A549 (cell line): ENCODE measurements around the gene C1orf21. TPM values are rescaled to one million over a fixed set of nuclear protein-coding genes. Genes with fewer than 3 reads are reported as not detected.

ENCODE experiments used
- ATAC-seq, 2 experiments: fragments of 200-7000 bp in 1 of 2; fragments of >200 bp in 1 of 2; cut with Nextera tagmentation in 1 of 2; cut with Tn5 transposase in 1 of 2; 3 replicates each; pipeline versions ENCODE4 v1.8.0 to v1.9.1; 2018 to 2020; ENCODE audit warnings: mild to moderate bottlenecking in 1 of 2, moderate library complexity in 1 of 2
- CTCF ChIA-PET: fragments of 300-600 bp; sonication (Branson Sonifier 250); formaldehyde crosslinking; extraction: SDS; loops from one replicate; lab custom pipeline; 2021; ENCODE audit warnings: antibody characterized with exemption, inconsistent platforms; lab: Yijun Ruan, JAX
- POLR2A ChIA-PET: fragments of 350-600 bp; formaldehyde crosslinking; extraction: SDS; loops from one replicate; lab custom pipeline; 2021; ENCODE audit warnings: antibody characterized with exemption, inconsistent platforms; lab: Yijun Ruan, JAX
- DNase-seq, 2 experiments: peaks; one replicate each; pipeline versions ENCODE4 v3.0.0 to v3.0.0-alpha.2; 2011 to 2016; ENCODE audit warnings: low read depth in 1 of 2, low spot score in 1 of 2
- FAIRE-seq: peaks from 2 replicates; lab custom pipeline; 2011; peaks lifted over from hg19 to GRCh38; lab: Jason Lieb, UNC
- H3K27ac ChIP-seq, 2 experiments: fragments of >200 bp; sonication (Bioruptor Twin); formaldehyde crosslinking; 3 replicates each; pipeline ENCODE4 v1.5.1; 2016 to 2017
- H3K4me1 ChIP-seq: fragments of >200 bp; sonication (Bioruptor Twin); formaldehyde crosslinking; 3 replicates; pipeline ENCODE4 v1.6.1; 2016
- H3K4me2 ChIP-seq: fragments of >200 bp; sonication (Bioruptor Twin); formaldehyde crosslinking; 3 replicates; pipeline ENCODE4 v1.6.1; 2016
- H3K4me3 ChIP-seq: fragments of >200 bp; sonication (Bioruptor Twin); formaldehyde crosslinking; 3 replicates; pipeline ENCODE4 v1.5.1; 2016
- H3K9me3 ChIP-seq: fragments of >200 bp; sonication (Bioruptor Twin); formaldehyde crosslinking; 3 replicates; pipeline ENCODE4 v1.6.1; 2016
- ATOH8 ChIP-seq: fragments of 250-450 bp; sonication (Bioruptor Pico); IDR thresholded peaks from 2 replicates; pipeline ENCODE4 v1.5.0; 2020; ENCODE audit warnings: low read depth, mild to moderate bottlenecking, moderate library complexity
- BCL3 ChIP-seq: fragments of >200 bp; sonication (Bioruptor Twin); formaldehyde crosslinking; IDR thresholded peaks from 3 replicates; pipeline ENCODE4 v1.6.1; 2016
- BHLHE40 ChIP-seq: IDR thresholded peaks from 2 replicates; pipeline ENCODE4 v1.6.1; 2012; ENCODE audit warnings: low read depth, low read length, inconsistent platforms
- CHD2 ChIP-seq: fragments of 150-350 bp; IDR thresholded peaks from 2 replicates; pipeline ENCODE4 v1.6.1; 2014; ENCODE audit warnings: low read length; ENCODE audit not compliant: partially characterized antibody
- E2F6 ChIP-seq: IDR thresholded peaks from 2 replicates; pipeline ENCODE4 v1.6.1; 2012; ENCODE audit warnings: low read depth, borderline replicate concordance
- EHMT2 ChIP-seq: fragments of 200-600 bp; sonication (generic); IDR thresholded peaks from 2 replicates; pipeline ENCODE4 v1.6.1; 2016; ENCODE audit warnings: antibody characterized with exemption, low read depth, mild to moderate bottlenecking, moderate library complexity
- ELK1 ChIP-seq: fragments of 150-350 bp; IDR thresholded peaks from 2 replicates; pipeline ENCODE4 v1.6.1; 2014; ENCODE audit warnings: low read depth, mild to moderate bottlenecking, low read length
- ESRRA ChIP-seq: fragments of 150-350 bp; IDR thresholded peaks from 2 replicates; pipeline ENCODE4 v1.6.1; 2014; ENCODE audit warnings: mild to moderate bottlenecking, low read length, borderline replicate concordance
- FOXS1 ChIP-seq: fragments of 250-450 bp; sonication (Bioruptor Pico); IDR thresholded peaks from 2 replicates; pipeline ENCODE4 v1.5.0; 2020; ENCODE audit warnings: mild to moderate bottlenecking, moderate library complexity
- GATA3 ChIP-seq: IDR thresholded peaks from 2 replicates; pipeline ENCODE4 v1.6.1; 2012; ENCODE audit warnings: borderline replicate concordance
- HES2 ChIP-seq: fragments of >200 bp; sonication (Bioruptor Twin); formaldehyde crosslinking; IDR thresholded peaks from 2 replicates; pipeline ENCODE4 v1.6.1; 2016
- HMGXB4 ChIP-seq: fragments of 250-450 bp; sonication (Bioruptor Pico); IDR thresholded peaks from 2 replicates; pipeline ENCODE4 v1.5.0; 2021; ENCODE audit warnings: mild to moderate bottlenecking, moderate library complexity, borderline replicate concordance
- HOXB13 ChIP-seq: fragments of 250-450 bp; sonication (Bioruptor Pico); IDR thresholded peaks from 2 replicates; pipeline ENCODE4 v1.5.0; 2020; ENCODE audit warnings: low read depth, mild to moderate bottlenecking, moderate library complexity
- JUN ChIP-seq, 2 experiments: fragments of >200 bp; sonication (Bioruptor Twin); formaldehyde crosslinking; IDR thresholded peaks; 2 replicates in 1 of 2; 3 replicates in 1 of 2; pipeline ENCODE4 v1.6.1; 2016 to 2017
- MAX ChIP-seq: IDR thresholded peaks from 2 replicates; pipeline ENCODE4 v1.6.1; 2012
- MAZ ChIP-seq: fragments of 150-350 bp; IDR thresholded peaks from 2 replicates; pipeline ENCODE4 v1.6.1; 2014; ENCODE audit warnings: antibody characterized with exemption, low read depth, low read length, borderline replicate concordance
- MYC ChIP-seq: IDR thresholded peaks from 2 replicates; pipeline ENCODE4 v1.6.1; 2012; ENCODE audit warnings: mild to moderate bottlenecking, inconsistent platforms, low read length, improper control_type of control experiment, borderline replicate concordance
- NPAS2 ChIP-seq: fragments of 250-450 bp; sonication (Bioruptor Pico); IDR thresholded peaks from 2 replicates; pipeline ENCODE4 v1.8.0; 2022; ENCODE audit warnings: mild to moderate bottlenecking, moderate library complexity, borderline replicate concordance
- PBX3 ChIP-seq: IDR thresholded peaks from 2 replicates; pipeline ENCODE4 v1.6.1; 2012
- PHF8 ChIP-seq: fragments of 200-600 bp; sonication (generic); IDR thresholded peaks from 2 replicates; pipeline ENCODE4 v1.6.1; 2016; ENCODE audit warnings: low read depth, mild to moderate bottlenecking, antibody characterized with exemption, moderate library complexity, borderline replicate concordance
- POLR2AphosphoS2 ChIP-seq: conservative IDR thresholded peaks from 2 replicates; pipeline ENCODE4 v1.6.1; 2012; ENCODE audit warnings: low read length, improper control_type of control experiment, inconsistent platforms
- RARB ChIP-seq: fragments of 250-450 bp; sonication (Bioruptor Pico); IDR thresholded peaks from 2 replicates; pipeline ENCODE4 v1.8.0; 2021; ENCODE audit warnings: mild to moderate bottlenecking, moderate library complexity
- RFX5 ChIP-seq: fragments of 450-650 bp; IDR thresholded peaks from 2 replicates; pipeline ENCODE4 v1.7.1; 2014; ENCODE audit warnings: antibody characterized with exemption, mild to moderate bottlenecking, moderate library complexity
- SMC3 ChIP-seq: fragments of >200 bp; sonication (Bioruptor Twin); formaldehyde crosslinking; IDR thresholded peaks from 3 replicates; pipeline ENCODE4 v1.6.1; 2018; ENCODE audit warnings: inconsistent platforms
- ZSCAN20 ChIP-seq: fragments of 250-450 bp; sonication (Bioruptor Pico); IDR thresholded peaks from 2 replicates; pipeline ENCODE4 v1.8.0; 2022; ENCODE audit warnings: mild to moderate bottlenecking, moderate library complexity
- WGBS: methylation state at CpG from one replicate; pipeline ENCODE4 v1.1.6; 2017; ENCODE audit errors: missing lambda C conversion rate; 5-methylcytosine and 5-hydroxymethylcytosine counted together
- polyA plus RNA-seq, 4 experiments: library from polyadenylated mRNA; depleted of rRNA in 3 of 4; stranded (reverse); fragments of >200 nt; fragmentation: RNase III in 1 of 4; extraction: RNeasy Plus Mini Kit Qiagen cat#74134 plus additional on column Dnase treatment in 1 of 4; gene quantifications; 2 replicates in 3 of 4; 3 replicates in 1 of 4; pipeline ENCODE4 v1.2.3, GENCODE V29; 2011 to 2017

C1orf21 gene
- polyA plus RNA-seq, 2 of the 4 experiments (the other 2 are of a cell fraction) = 11.4 to 11.6 TPM

- TF ChIP-seq HOXB13 (CRISPR knock-in tag) = no peak
- TF ChIP-seq GATA3 = no peak
- TF ChIP-seq MAZ = no peak
- no peak for TF ChIP-seq SMC3
- TF ChIP-seq POLR2AphosphoS2 = no peak
- TF ChIP-seq E2F6 = no peak
- no peak for TF ChIP-seq PHF8
- TF ChIP-seq ESRRA = no peak
- no peak for TF ChIP-seq RFX5
- TF ChIP-seq HMGXB4 = no peak
- no peak for TF ChIP-seq BCL3
- TF ChIP-seq JUN (IDR thresholded peaks at IDR 0.05) = no peak
- TF ChIP-seq ATOH8 = no peak
- TF ChIP-seq BHLHE40 = no peak
- TF ChIP-seq PBX3 = no peak
- no peak for TF ChIP-seq MAX
- no peak for TF ChIP-seq FOXS1 (CRISPR knock-in tag)
- TF ChIP-seq EHMT2 = no peak
- TF ChIP-seq HES2 = no peak
- H3K4me3 ChIP-seq = no peak overlapping the region
- POLR2A ChIA-PET = no interaction called here
- H3K4me1 ChIP-seq = no peaks in the 10 kb centered on the region
- DNase-seq (no peak), ATAC-seq (no peak), FAIRE-seq (no peak)
- CTCF ChIA-PET = interaction anchor here (1.4 kb wide), 1 partner anchor 18 kb away, joined by 7 read pairs; no protein-coding TSS in a partner anchor
- H3K27ac ChIP-seq = no peak overlapping the region
- no peak overlapping the region for H3K4me2 ChIP-seq
- H3K9me3 ChIP-seq = peaks cover 8% of the 10 kb centered on the region; the same call in 2 of the 3 replicates
- 38% methylated on average over 3 of the region's 3 CpGs for WGBS
These were observed 259.4 kb downstream of the C1orf21 start for GRCh38 chr1:184646178-184646701.

GRCh38 chr1:184646824-184647223, 260.0 kb downstream of the C1orf21 start:
- H3K4me1 ChIP-seq = no peaks in the 10 kb centered on the region
- no peak overlapping the region for H3K4me2 ChIP-seq
- 78% methylated on average over 3 of the region's 3 CpGs for WGBS
- POLR2A ChIA-PET = no interaction called here
- FAIRE-seq (no peak), DNase-seq (no peak), ATAC-seq (no peak)
- peaks cover 8% of the 10 kb centered on the region; the same call in 2 of the 3 replicates for H3K9me3 ChIP-seq
- CTCF ChIA-PET = interaction anchor here (0.6 to 1.4 kb wide), 2 partner anchors 14 to 17 kb away, joined by 3 to 7 read pairs; no protein-coding TSS in a partner anchor
- no peak for TF ChIP-seq ELK1
- no peak for TF ChIP-seq NPAS2 (CRISPR knock-in tag)
- no peak for TF ChIP-seq RARB (CRISPR knock-in tag)
- no peak for TF ChIP-seq ZSCAN20 (CRISPR knock-in tag)
- TF ChIP-seq POLR2AphosphoS2 = no peak
- TF ChIP-seq MYC = no peak
- no peak for TF ChIP-seq CHD2
- no peak for TF ChIP-seq E2F6
- no peak overlapping the region for H3K27ac ChIP-seq
- no peak overlapping the region for H3K4me3 ChIP-seq
